HG02623 (cell line): ENCODE data around the gene PTMA.
"Not testable (repeated sequence)": the region's sequence is repeated elsewhere in the genome, so short reads cannot be mapped to it uniquely, and the experiment has no call there.

Experiments
- ATAC-seq: cut with Tn5 transposase; IDR thresholded peaks from one replicate; pipeline ENCODE4 v1.9.1; 2021; ENCODE audit warnings: moderate library complexity; ENCODE audit not compliant: unreplicated experiment

The PTMA gene

GRCh38 chr2:231691251-231691772 lies 17.0 kb upstream of the PTMA start:
- no peak for ATAC-seq

- no peak for ATAC-seq
Observed at GRCh38 chr2:231692847-231693246, 15.5 kb upstream of the PTMA start.

GRCh38 chr2:231693956-231694355 lies 14.4 kb upstream of the PTMA start:
- no peak for ATAC-seq

- ATAC-seq, result no peak
Observed at GRCh38 chr2:231696004-231696367, 12.3 kb upstream of the PTMA start.

- ATAC-seq, result no peak
Observed at GRCh38 chr2:231699006-231699405, 9.3 kb upstream of the PTMA start.

GRCh38 chr2:231701456-231702373 lies 6.6 kb upstream of the PTMA start:
- no peak for ATAC-seq

- ATAC-seq, result no peak
Observed at GRCh38 chr2:231704017-231704416, 4.3 kb upstream of the PTMA start.

GRCh38 chr2:231706731-231707624 lies 1.3 kb upstream of the PTMA start:
- ATAC-seq, result peak; percentile 36

- no peak for ATAC-seq
Observed at GRCh38 chr2:231707625-231707926, 749 bp upstream of the PTMA start.

GRCh38 chr2:231708773-231709635 lies 679 bp downstream of the PTMA start:
- no peak for ATAC-seq

GRCh38 chr2:231709636-231709980 lies 1.3 kb downstream of the PTMA start:
- no peak for ATAC-seq

GRCh38 chr2:231709981-231710798 lies 1.9 kb downstream of the PTMA start:
- ATAC-seq, result no peak

- ATAC-seq, result no peak
Observed at GRCh38 chr2:231710799-231711676, 2.7 kb downstream of the PTMA start.

GRCh38 chr2:231711677-231712450 lies 3.5 kb downstream of the PTMA start:
- ATAC-seq, result no peak

GRCh38 chr2:231712451-231713021 lies 4.2 kb downstream of the PTMA start:
- not testable (repeated sequence) for ATAC-seq

- not testable (repeated sequence) for ATAC-seq
Observed at GRCh38 chr2:231713406-231713729, 5.0 kb downstream of the PTMA start.

GRCh38 chr2:231713730-231714638 lies 5.7 kb downstream of the PTMA start:
- ATAC-seq, result no peak
